ENCODE measurements around the gene FRAS1. TPM values are rescaled to one million over a fixed set of nuclear protein-coding genes. Genes with fewer than 3 reads are reported as not detected.

FRAS1 gene
- total RNA-seq, 1 experiment from 2014 or later = 0.23 TPM

DNA sequence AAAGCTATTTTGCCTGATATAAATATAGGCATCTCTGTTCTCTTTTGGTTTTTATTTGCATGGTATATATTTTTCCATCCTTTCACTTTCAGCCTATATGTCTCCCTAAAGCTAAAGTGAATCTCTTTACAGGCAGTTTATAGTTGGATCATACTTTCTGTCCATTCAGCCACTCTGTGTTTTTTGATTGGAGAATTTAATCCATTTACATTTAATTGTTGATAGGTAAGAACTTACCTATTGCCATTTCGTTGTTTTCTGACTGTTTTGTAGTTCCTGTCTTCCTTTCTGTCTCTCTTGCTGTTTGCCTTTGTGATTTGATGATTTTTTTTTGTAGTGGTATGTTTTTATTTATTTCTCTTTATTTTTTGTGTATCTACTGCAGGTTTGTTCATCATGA lies 338.5 kb downstream of the FRAS1 start:
- H3K9me3 ChIP-seq (ENCODE audit: control insufficient read depth, insufficient read depth, low read depth, low read length) = no peaks in the 10 kb centered on the region
- no TSS peak for BruUV-seq (replicated peaks)
- H3K27ac ChIP-seq (ENCODE audit: low read length) = no peak overlapping the region
- no peaks in the 10 kb centered on the region for H3K36me3 ChIP-seq (ENCODE audit: control insufficient read depth, insufficient read depth, low read length)
- H3K4me3 ChIP-seq (ENCODE audit: low read depth in 2 of 2, low read length in 2 of 2) = no peak overlapping the region
- DNase-seq (ENCODE audit: low read depth, low spot score) = no peak
- TF ChIP-seq SIN3A (IDR thresholded peaks at IDR 0.05; ENCODE audit: borderline replicate concordance, insufficient read depth, low read depth, low read length) = no peak
- TF ChIP-seq, protein P1, sequence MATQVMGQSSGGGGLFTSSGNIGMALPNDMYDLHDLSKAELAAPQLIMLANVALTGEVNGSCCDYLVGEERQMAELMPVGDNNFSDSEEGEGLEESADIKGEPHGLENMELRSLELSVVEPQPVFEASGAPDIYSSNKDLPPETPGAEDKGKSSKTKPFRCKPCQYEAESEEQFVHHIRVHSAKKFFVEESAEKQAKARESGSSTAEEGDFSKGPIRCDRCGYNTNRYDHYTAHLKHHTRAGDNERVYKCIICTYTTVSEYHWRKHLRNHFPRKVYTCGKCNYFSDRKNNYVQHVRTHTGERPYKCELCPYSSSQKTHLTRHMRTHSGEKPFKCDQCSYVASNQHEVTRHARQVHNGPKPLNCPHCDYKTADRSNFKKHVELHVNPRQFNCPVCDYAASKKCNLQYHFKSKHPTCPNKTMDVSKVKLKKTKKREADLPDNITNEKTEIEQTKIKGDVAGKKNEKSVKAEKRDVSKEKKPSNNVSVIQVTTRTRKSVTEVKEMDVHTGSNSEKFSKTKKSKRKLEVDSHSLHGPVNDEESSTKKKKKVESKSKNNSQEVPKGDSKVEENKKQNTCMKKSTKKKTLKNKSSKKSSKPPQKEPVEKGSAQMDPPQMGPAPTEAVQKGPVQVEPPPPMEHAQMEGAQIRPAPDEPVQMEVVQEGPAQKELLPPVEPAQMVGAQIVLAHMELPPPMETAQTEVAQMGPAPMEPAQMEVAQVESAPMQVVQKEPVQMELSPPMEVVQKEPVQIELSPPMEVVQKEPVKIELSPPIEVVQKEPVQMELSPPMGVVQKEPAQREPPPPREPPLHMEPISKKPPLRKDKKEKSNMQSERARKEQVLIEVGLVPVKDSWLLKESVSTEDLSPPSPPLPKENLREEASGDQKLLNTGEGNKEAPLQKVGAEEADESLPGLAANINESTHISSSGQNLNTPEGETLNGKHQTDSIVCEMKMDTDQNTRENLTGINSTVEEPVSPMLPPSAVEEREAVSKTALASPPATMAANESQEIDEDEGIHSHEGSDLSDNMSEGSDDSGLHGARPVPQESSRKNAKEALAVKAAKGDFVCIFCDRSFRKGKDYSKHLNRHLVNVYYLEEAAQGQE (IDR thresholded peaks at IDR 0.05; ENCODE audit: insufficient read depth in 1 of 2, low read depth in 2 of 2, low read length in 1 of 2) = no peak
- no peaks in the 10 kb centered on the region for H3K4me1 ChIP-seq (ENCODE audit: control insufficient read depth, insufficient read depth, low read length)
- H3K27me3 ChIP-seq (ENCODE audit: control insufficient read depth, insufficient read depth, low read length) = no peaks in the 10 kb centered on the region
- ChIA-PET POLR2A (no interaction called here), CTCF (no interaction called here)
- in situ Hi-C loops (cut with HindIII; ENCODE audit: low pct_unique_long_range_greater_than_20kb, low sequenced_read_pairs) (no loop called here), intact Hi-C loops (cut with micrococcal nuclease; ENCODE audit: unreplicated experiment) (no loop called here)
- no peak for ATAC-seq

DNA sequence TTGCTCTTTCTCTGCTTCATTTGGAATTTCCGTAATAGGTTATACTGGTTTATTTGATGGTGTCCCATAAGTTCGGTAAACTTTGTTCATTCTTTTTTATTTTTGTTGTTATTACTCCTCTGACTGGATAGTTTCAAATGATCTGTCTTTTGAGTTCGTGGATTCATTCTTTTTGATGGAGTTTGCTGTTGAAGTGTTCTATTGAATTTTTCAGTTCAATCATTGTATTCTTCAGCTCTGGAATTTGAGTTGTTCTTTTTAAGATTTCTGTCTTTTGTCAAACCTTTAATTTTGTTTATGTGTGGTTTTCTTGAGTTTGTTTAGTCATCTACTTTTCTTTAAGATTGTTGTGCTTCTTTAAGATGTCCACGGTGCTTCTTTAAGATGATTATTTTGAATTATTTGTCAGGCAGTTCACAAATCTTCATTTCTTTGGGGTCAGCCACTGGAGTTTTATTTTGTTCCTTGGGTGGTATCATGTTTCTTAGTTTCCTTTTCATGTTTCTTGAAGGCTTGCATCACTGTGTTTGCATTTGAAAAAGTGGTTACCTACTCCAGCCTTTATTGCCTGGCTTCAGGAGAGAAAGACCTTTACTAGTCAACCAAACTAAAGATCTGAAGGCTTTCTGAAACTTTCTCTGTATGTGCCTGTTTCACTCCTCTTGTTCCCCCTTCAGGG lies 339.6 kb downstream of the FRAS1 start:
- TF ChIP-seq SIN3A (IDR thresholded peaks at IDR 0.05; ENCODE audit: borderline replicate concordance, insufficient read depth, low read depth, low read length) = no peak
- TF ChIP-seq, protein P2, sequence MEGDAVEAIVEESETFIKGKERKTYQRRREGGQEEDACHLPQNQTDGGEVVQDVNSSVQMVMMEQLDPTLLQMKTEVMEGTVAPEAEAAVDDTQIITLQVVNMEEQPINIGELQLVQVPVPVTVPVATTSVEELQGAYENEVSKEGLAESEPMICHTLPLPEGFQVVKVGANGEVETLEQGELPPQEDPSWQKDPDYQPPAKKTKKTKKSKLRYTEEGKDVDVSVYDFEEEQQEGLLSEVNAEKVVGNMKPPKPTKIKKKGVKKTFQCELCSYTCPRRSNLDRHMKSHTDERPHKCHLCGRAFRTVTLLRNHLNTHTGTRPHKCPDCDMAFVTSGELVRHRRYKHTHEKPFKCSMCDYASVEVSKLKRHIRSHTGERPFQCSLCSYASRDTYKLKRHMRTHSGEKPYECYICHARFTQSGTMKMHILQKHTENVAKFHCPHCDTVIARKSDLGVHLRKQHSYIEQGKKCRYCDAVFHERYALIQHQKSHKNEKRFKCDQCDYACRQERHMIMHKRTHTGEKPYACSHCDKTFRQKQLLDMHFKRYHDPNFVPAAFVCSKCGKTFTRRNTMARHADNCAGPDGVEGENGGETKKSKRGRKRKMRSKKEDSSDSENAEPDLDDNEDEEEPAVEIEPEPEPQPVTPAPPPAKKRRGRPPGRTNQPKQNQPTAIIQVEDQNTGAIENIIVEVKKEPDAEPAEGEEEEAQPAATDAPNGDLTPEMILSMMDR (IDR thresholded peaks at IDR 0.05) = no peak
- no peak for TF ChIP-seq POLR2AphosphoS5 (IDR thresholded peaks at IDR 0.05; ENCODE audit: low read depth, low read length)
- TF ChIP-seq, protein P1 (IDR thresholded peaks at IDR 0.05; ENCODE audit: insufficient read depth in 1 of 2, low read depth in 2 of 2, low read length in 1 of 2) = no peak
- no peak for TF ChIP-seq TCF7L2 (IDR thresholded peaks at IDR 0.05; ENCODE audit: low read depth, low read length)
- ChIA-PET CTCF (no interaction called here), POLR2A (no interaction called here)
- in situ Hi-C loops (cut with HindIII; ENCODE audit: low pct_unique_long_range_greater_than_20kb, low sequenced_read_pairs) = no loop called here
- no peaks in the 10 kb centered on the region for H3K9me3 ChIP-seq (ENCODE audit: control insufficient read depth, insufficient read depth, low read depth, low read length)
- no peak overlapping the region for H3K4me3 ChIP-seq (ENCODE audit: low read depth in 2 of 2, low read length in 2 of 2)
- no peaks in the 10 kb centered on the region for H3K4me1 ChIP-seq (ENCODE audit: control insufficient read depth, insufficient read depth, low read length)
- intact Hi-C loops (cut with micrococcal nuclease; ENCODE audit: unreplicated experiment) = no loop called here
- H3K27me3 ChIP-seq (ENCODE audit: control insufficient read depth, insufficient read depth, low read length) = no peaks in the 10 kb centered on the region
- no TSS peak for BruUV-seq (replicated peaks)
- no peaks in the 10 kb centered on the region for H3K36me3 ChIP-seq (ENCODE audit: control insufficient read depth, insufficient read depth, low read length)
- H3K27ac ChIP-seq (ENCODE audit: low read length) = no peak overlapping the region
- ATAC-seq (no peak), DNase-seq (ENCODE audit: low read depth, low spot score) (no peak)

Measured in Panc1 (cell line).